Measurements from ENCODE around the gene SIRT1.
"Not testable (repeated sequence)": the region's sequence is repeated elsewhere in the genome, so short reads cannot be mapped to it uniquely, and the experiment has no call there.

The SIRT1 gene

GRCh38 chr10:67884313-67884841 lies at the start of gene SIRT1:
TSS of gene SIRT1 (plus strand) at chr10:67884656. CDS start at chr10:67884722, 66 bp downstream.
- Mint-ChIP-seq H3K27ac (peak within 1 kb of the TSS; percentile 93), H3K4me1 (ENCODE audit: low read depth) (peaks cover 25% of the 10 kb centered on the region), H3K36me3 (ENCODE audit: low read depth) (peaks cover 25% of the 10 kb centered on the region), H3K27me3 (peaks cover 4% of the 10 kb centered on the region), H3K9me3 (no peaks in the 10 kb centered on the region), H3K4me3 (peak within 1 kb of the TSS; percentile 96)

- not testable (repeated sequence) for H3K36me3 Mint-ChIP-seq (ENCODE audit: low read depth)
- peak overlapping the region; percentile 61 for H3K27ac Mint-ChIP-seq
Measured at GRCh38 chr10:67835541-67836394, 48.7 kb upstream of the SIRT1 start.

GRCh38 chr10:67836488-67836887 lies 48.0 kb upstream of the SIRT1 start:
- H3K4me1 Mint-ChIP-seq (ENCODE audit: low read depth) = no peaks in the 10 kb centered on the region
- no peaks in the 10 kb centered on the region for H3K27me3 Mint-ChIP-seq
- no peak overlapping the region for H3K27ac Mint-ChIP-seq
- no peak overlapping the region for H3K4me3 Mint-ChIP-seq
- H3K9me3 Mint-ChIP-seq = no peaks in the 10 kb centered on the region
- no peaks in the 10 kb centered on the region for H3K36me3 Mint-ChIP-seq (ENCODE audit: low read depth)

More at GRCh38 chr10:67835541-67836394, 48.7 kb upstream of the SIRT1 start:
- H3K4me1 Mint-ChIP-seq (ENCODE audit: low read depth); H3K27me3 Mint-ChIP-seq; H3K9me3 Mint-ChIP-seq: not testable (repeated sequence)
- peak overlapping the region; percentile 70 for H3K4me3 Mint-ChIP-seq

- H3K27me3 Mint-ChIP-seq = no peaks in the 10 kb centered on the region
- no peaks in the 10 kb centered on the region for H3K4me1 Mint-ChIP-seq (ENCODE audit: low read depth)
- no peaks in the 10 kb centered on the region for H3K9me3 Mint-ChIP-seq
- no peak overlapping the region for H3K4me3 Mint-ChIP-seq
- no peaks in the 10 kb centered on the region for H3K36me3 Mint-ChIP-seq (ENCODE audit: low read depth)
- no peak overlapping the region for H3K27ac Mint-ChIP-seq
Measured at GRCh38 chr10:67836972-67837371, 47.5 kb upstream of the SIRT1 start.

- H3K27me3 Mint-ChIP-seq = no peaks in the 10 kb centered on the region
- H3K4me3 Mint-ChIP-seq = peak within 1 kb of the TSS; percentile 51
- no peak within 1 kb of the TSS for H3K27ac Mint-ChIP-seq
- no peaks in the 10 kb centered on the region for H3K9me3 Mint-ChIP-seq
- no peaks in the 10 kb centered on the region for H3K4me1 Mint-ChIP-seq (ENCODE audit: low read depth)
- no peaks in the 10 kb centered on the region for H3K36me3 Mint-ChIP-seq (ENCODE audit: low read depth)
Measured at GRCh38 chr10:67837541-67838314, 46.7 kb upstream of the SIRT1 start, which contains the start of gene DNAJC12. TSS of gene DNAJC12 (minus strand) at chr10:67838188. CDS start at chr10:67838011, 177 bp downstream.

- not testable (repeated sequence) for H3K27me3 Mint-ChIP-seq; H3K4me3 Mint-ChIP-seq; H3K27ac Mint-ChIP-seq; H3K4me1 Mint-ChIP-seq (ENCODE audit: low read depth); H3K9me3 Mint-ChIP-seq; H3K36me3 Mint-ChIP-seq (ENCODE audit: low read depth)
Measured at GRCh38 chr10:67839511-67839910, 44.9 kb upstream of the SIRT1 start.

GRCh38 chr10:67839951-67840350 lies 44.5 kb upstream of the SIRT1 start:
- Mint-ChIP-seq H3K4me3 (no peak overlapping the region), H3K27ac (no peak overlapping the region), H3K27me3 (peaks cover 4% of the 10 kb centered on the region), H3K4me1 (ENCODE audit: low read depth) (no peaks in the 10 kb centered on the region), H3K36me3 (ENCODE audit: low read depth) (no peaks in the 10 kb centered on the region), H3K9me3 (no peaks in the 10 kb centered on the region)

GRCh38 chr10:67841737-67842136 lies 42.7 kb upstream of the SIRT1 start:
- H3K9me3 Mint-ChIP-seq = no peaks in the 10 kb centered on the region
- H3K36me3 Mint-ChIP-seq (ENCODE audit: low read depth) = no peaks in the 10 kb centered on the region
- no peak overlapping the region for H3K4me3 Mint-ChIP-seq

GRCh38 chr10:67843284-67843683 lies 41.2 kb upstream of the SIRT1 start:
- Mint-ChIP-seq H3K27me3 (peaks cover 4% of the 10 kb centered on the region), H3K36me3 (ENCODE audit: low read depth) (no peaks in the 10 kb centered on the region), H3K4me1 (ENCODE audit: low read depth) (no peaks in the 10 kb centered on the region), H3K27ac (no peak overlapping the region), H3K9me3 (no peaks in the 10 kb centered on the region), H3K4me3 (no peak overlapping the region)

More at GRCh38 chr10:67841737-67842136, 42.7 kb upstream of the SIRT1 start:
- Mint-ChIP-seq H3K27me3 (peaks cover 4% of the 10 kb centered on the region), H3K4me1 (ENCODE audit: low read depth) (no peaks in the 10 kb centered on the region), H3K27ac (no peak overlapping the region)

GRCh38 chr10:67849331-67850011 lies 35.0 kb upstream of the SIRT1 start:
- Mint-ChIP-seq H3K4me1 (ENCODE audit: low read depth) (peaks cover 10% of the 10 kb centered on the region), H3K9me3 (no peaks in the 10 kb centered on the region), H3K4me3 (peak overlapping the region; percentile 93), H3K36me3 (ENCODE audit: low read depth) (no peaks in the 10 kb centered on the region), H3K27me3 (no peaks in the 10 kb centered on the region), H3K27ac (peak overlapping the region; percentile 94)

- Mint-ChIP-seq H3K36me3 (ENCODE audit: low read depth) (no peaks in the 10 kb centered on the region), H3K27me3 (no peaks in the 10 kb centered on the region), H3K4me3 (no peak overlapping the region)
Measured at GRCh38 chr10:67851186-67851585, 33.3 kb upstream of the SIRT1 start.

GRCh38 chr10:67852761-67853160 lies 31.7 kb upstream of the SIRT1 start:
- H3K4me1 Mint-ChIP-seq (ENCODE audit: low read depth) = peaks cover 10% of the 10 kb centered on the region
- H3K36me3 Mint-ChIP-seq (ENCODE audit: low read depth) = no peaks in the 10 kb centered on the region

More at GRCh38 chr10:67851186-67851585, 33.3 kb upstream of the SIRT1 start:
- H3K9me3 Mint-ChIP-seq = no peaks in the 10 kb centered on the region
- peak overlapping the region; percentile 6 for H3K27ac Mint-ChIP-seq
- H3K4me1 Mint-ChIP-seq (ENCODE audit: low read depth) = peaks cover 10% of the 10 kb centered on the region

GRCh38 chr10:67853512-67853911 lies 30.9 kb upstream of the SIRT1 start:
- Mint-ChIP-seq H3K27ac (no peak overlapping the region), H3K4me3 (no peak overlapping the region), H3K9me3 (no peaks in the 10 kb centered on the region), H3K36me3 (ENCODE audit: low read depth) (no peaks in the 10 kb centered on the region), H3K4me1 (ENCODE audit: low read depth) (peaks cover 10% of the 10 kb centered on the region), H3K27me3 (no peaks in the 10 kb centered on the region)

More at GRCh38 chr10:67852761-67853160, 31.7 kb upstream of the SIRT1 start:
- Mint-ChIP-seq H3K27me3 (no peaks in the 10 kb centered on the region), H3K9me3 (no peaks in the 10 kb centered on the region), H3K27ac (no peak overlapping the region), H3K4me3 (no peak overlapping the region)

GRCh38 chr10:67858971-67859370 lies 25.5 kb upstream of the SIRT1 start:
- H3K36me3 Mint-ChIP-seq (ENCODE audit: low read depth) = no peaks in the 10 kb centered on the region
- H3K4me1 Mint-ChIP-seq (ENCODE audit: low read depth) = no peaks in the 10 kb centered on the region
- H3K4me3 Mint-ChIP-seq = no peak overlapping the region
- no peaks in the 10 kb centered on the region for H3K9me3 Mint-ChIP-seq
- H3K27me3 Mint-ChIP-seq = no peaks in the 10 kb centered on the region
- H3K27ac Mint-ChIP-seq = no peak overlapping the region

Measured in stimulated activated naive CD8-positive, alpha-beta T cell treated with anti-CD3 and anti-CD28 coated beads, Interleukin-15, Interleukin-2, amounts not matched to agents 100 ng/mL and 50 ng/mL, for 24 hours (primary cell).